Endothelial cell of umbilical vein (primary cell): Measurements from ENCODE around the gene POU3F1. TPM values are rescaled to one million over a fixed set of nuclear protein-coding genes. Genes with fewer than 3 reads are reported as not detected.

Experiments used
- BruUV-seq: library from RNA; stranded (reverse); fragments of 400-500 nt; replicated peaks from 2 replicates; lab custom pipeline; 2021; lab: Mats Ljungman, UMichigan
- CTCF ChIA-PET: fragments of 300-600, 350-600 bp; sonication (Branson Sonifier 250); formaldehyde crosslinking; loops from one replicate; lab custom pipeline; 2021; ENCODE audit warnings: antibody characterized with exemption, inconsistent platforms; lab: Charles Lee
- POLR2A ChIA-PET: fragments of 300-600, 350-600 bp; sonication (Branson Sonifier 250); formaldehyde crosslinking; loops from one replicate; lab custom pipeline; 2021; ENCODE audit warnings: antibody characterized with exemption, inconsistent platforms; lab: Charles Lee
- DNase-seq: peaks from one replicate; pipeline ENCODE4 v3.0.0-alpha.2; 2011; ENCODE audit warnings: low read depth, low spot score
- FAIRE-seq: peaks from 2 replicates; lab custom pipeline; 2011; peaks lifted over from hg19 to GRCh38; lab: Jason Lieb, UNC
- H2AFZ ChIP-seq: 2 replicates; pipeline ENCODE4 v1.6.0; 2012; ENCODE audit warnings: low read depth, low read length, control low read depth, inconsistent platforms
- H3K27ac ChIP-seq: 2 replicates; pipeline ENCODE4 v1.5.1; 2011; ENCODE audit warnings: low read depth, mild to moderate bottlenecking, control low read depth, low read length, moderate library complexity; ENCODE audit not compliant: insufficient read depth
- H3K27me3 ChIP-seq, 2 experiments: 2 replicates each; pipeline versions ENCODE4 v1.6.0 to v1.6.1; 2011; ENCODE audit warnings: low read length in 2 of 2, mixed read lengths in 1 of 2; ENCODE audit not compliant: control insufficient read depth in 2 of 2, insufficient read depth in 2 of 2
- H3K36me3 ChIP-seq, 2 experiments: 2 replicates in 1 of 2; 3 replicates in 1 of 2; pipeline ENCODE4 v1.5.1; 2011; ENCODE audit warnings: low read length in 2 of 2, mild to moderate bottlenecking in 1 of 2, moderate library complexity in 1 of 2; ENCODE audit not compliant: control insufficient read depth in 2 of 2, insufficient read depth in 2 of 2; ENCODE audit errors: extremely low read depth in 1 of 2
- H3K4me1 ChIP-seq: 3 replicates; pipeline ENCODE4 v1.5.1; 2011; ENCODE audit warnings: mild to moderate bottlenecking, low read length; ENCODE audit not compliant: control insufficient read depth, insufficient read depth; ENCODE audit errors: extremely low read depth
- H3K4me2 ChIP-seq: 2 replicates; pipeline ENCODE4 v1.6.1; 2011; ENCODE audit warnings: low read length, control low read depth, mixed read lengths; ENCODE audit not compliant: insufficient read depth
- H3K4me3 ChIP-seq, 3 experiments: fragments of 200-600 bp in 1 of 3; sonication (generic), shearing (Covaris generic) in 1 of 3; replicated peaks in 1 of 3; 2 replicates each; pipeline ENCODE4 v1.5.1; 2011 to 2016; ENCODE audit warnings: control low read depth in 3 of 3, low read length in 3 of 3, mild to moderate bottlenecking in 2 of 3, inconsistent platforms in 1 of 3, low read depth in 1 of 3, moderate library complexity in 1 of 3; ENCODE audit not compliant: insufficient read depth in 1 of 3
- H3K79me2 ChIP-seq: 2 replicates; pipeline ENCODE4 v1.6.0; 2012; ENCODE audit warnings: low read length, inconsistent platforms; ENCODE audit not compliant: control insufficient read depth, insufficient read depth
- H3K9ac ChIP-seq: replicated peaks from 2 replicates; pipeline ENCODE3; 2011; ENCODE audit warnings: low read length, control low read depth; ENCODE audit not compliant: insufficient read depth; ENCODE audit errors: extremely low read depth
- H3K9me1 ChIP-seq: replicated peaks from 3 replicates; pipeline ENCODE4 v1.6.0; 2011; ENCODE audit warnings: mild to moderate bottlenecking, low read length; ENCODE audit not compliant: control insufficient read depth, insufficient read depth; ENCODE audit errors: extremely low read depth
- H3K9me3 ChIP-seq: replicated peaks from 2 replicates; pipeline ENCODE4 v1.5.1; 2012; ENCODE audit warnings: low read length, inconsistent platforms; ENCODE audit not compliant: control insufficient read depth, insufficient read depth
- H4K20me1 ChIP-seq: replicated peaks from 2 replicates; pipeline ENCODE3; 2011; ENCODE audit warnings: mild to moderate bottlenecking, low read length; ENCODE audit not compliant: control insufficient read depth, insufficient read depth; ENCODE audit errors: extremely low read depth
- CTCF ChIP-seq, 2 donors: IDR thresholded peaks; 1 replicate in 1 of 2; 2 replicates in 1 of 2; pipeline ENCODE4 v1.5.1; 2011; ENCODE audit warnings: low read length in 2 of 2, mild to moderate bottlenecking in 2 of 2, moderate library complexity in 2 of 2, control low read depth in 1 of 2, inconsistent platforms in 1 of 2, low read depth in 1 of 2; ENCODE audit not compliant: insufficient read depth in 1 of 2; ENCODE audit errors: extremely low read depth in 1 of 2
- EZH2 ChIP-seq: IDR thresholded peaks from 2 replicates; pipeline ENCODE4 v1.6.1; 2012; ENCODE audit warnings: borderline replicate concordance, low read depth, mild to moderate bottlenecking, moderate library complexity, low read length, inconsistent platforms; ENCODE audit not compliant: severe bottlenecking
- FOS ChIP-seq: IDR thresholded peaks from 2 replicates; pipeline ENCODE4 v1.6.1; 2011; ENCODE audit warnings: mild to moderate bottlenecking, low read length, moderate library complexity, borderline replicate concordance; ENCODE audit not compliant: insufficient read depth
- GATA2 ChIP-seq: IDR thresholded peaks from 2 replicates; pipeline ENCODE4 v1.7.0; 2011; ENCODE audit warnings: low read depth, mild to moderate bottlenecking, moderate library complexity, mixed read lengths, low read length; ENCODE audit not compliant: insufficient read length, insufficient read depth
- JUN ChIP-seq: IDR thresholded peaks from 2 replicates; pipeline ENCODE4 v1.6.1; 2011; ENCODE audit warnings: borderline replicate concordance, low read depth; ENCODE audit not compliant: insufficient read length, insufficient read depth
- MAX ChIP-seq: IDR thresholded peaks from 2 replicates; pipeline ENCODE4 v1.6.1; 2011; ENCODE audit not compliant: insufficient read depth, insufficient read length
- MYC ChIP-seq: IDR thresholded peaks from one replicate; pipeline ENCODE4 v1.6.1; 2011; ENCODE audit warnings: mild to moderate bottlenecking, low read depth, low read length
- POLR2A ChIP-seq: IDR thresholded peaks from 2 replicates; pipeline ENCODE4 v1.6.1; 2012; ENCODE audit warnings: low read depth, mild to moderate bottlenecking, control low read depth, low read length
- POLR2AphosphoS5 ChIP-seq: IDR thresholded peaks from 2 replicates; pipeline ENCODE4 v1.6.1; 2012; ENCODE audit warnings: low read depth, mild to moderate bottlenecking, control low read depth, low read length, moderate library complexity; ENCODE audit not compliant: insufficient read depth
- dilution Hi-C: fragments of 300-500 bp; cut with MboI; formaldehyde crosslinking; loops from one replicate; pipeline ENCODE4 v1.15.0; 2019; ENCODE audit warnings: low sequenced_read_pairs; ENCODE audit not compliant: extremely low pct_ligation_motif_present
- intact Hi-C: fragments of 100-400 bp; cut with micrococcal nuclease; formaldehyde crosslinking; loops from one replicate; pipeline ENCODE4 v1.10.0; 2022
- polyA plus RNA-seq, 4 experiments: library from polyadenylated mRNA; depleted of rRNA in 3 of 4; stranded (reverse) in 3 of 4; unstranded in 1 of 4; fragments of >200 nt; gene quantifications; 2 replicates each; pipeline versions ENCODE4 v1.2.1 to v1.2.3, GENCODE V29; 2011 to 2012; ENCODE audit warnings: missing spikeins in 1 of 4
- total RNA-seq: library from RNA; stranded (reverse); gene quantifications from 2 replicates; pipeline ENCODE4 v1.2.3, GENCODE V29; 2021

Gene POU3F1
- total and polyA plus RNA-seq, 2 donors (not counting 3 experiments of a cell fraction or from before 2014, with no cell fraction given): not detected

GRCh38 chr1:38022810-38023209 lies 23.8 kb downstream of the POU3F1 start:
- Histone ChIP-seq H3K27ac (no peak overlapping the region), H3K9me3 (no peaks in the 10 kb centered on the region), H3K4me1 (peaks cover 20% of the 10 kb centered on the region), H3K27me3 (no peaks in the 10 kb centered on the region), H3K36me3 (peaks cover 20 to 32% of the 10 kb centered on the region in 2 experiments), H3K4me2 (no peak overlapping the region), H3K9me1 (no peaks in the 10 kb centered on the region), H3K9ac (no peak overlapping the region), H3K4me3 (no peak overlapping the region), H4K20me1 (peaks cover 2% of the 10 kb centered on the region), H2AFZ (no peak overlapping the region), H3K79me2 (peaks cover 7% of the 10 kb centered on the region)
- intact Hi-C loops (loop anchor here (10.0 kb wide), 1 partner anchor 482 kb away; no protein-coding TSS in a partner anchor), dilution Hi-C loops (no loop called here)
- no peak for TF ChIP-seq POLR2AphosphoS5
- TF ChIP-seq FOS: no peak
- no peak for TF ChIP-seq MAX
- TF ChIP-seq JUN: no peak
- no peak for TF ChIP-seq CTCF (IDR thresholded peaks at IDR 0.05; ENCODE audit: extremely low read depth in 1 of 2, insufficient read depth in 1 of 2, low read depth in 1 of 2, low read length in 2 of 2)
- TF ChIP-seq POLR2A: no peak
- TF ChIP-seq EZH2: no peak
- TF ChIP-seq MYC: no peak
- no peak for TF ChIP-seq GATA2
- BruUV-seq: no TSS peak
- FAIRE-seq (no peak), DNase-seq (no peak)
- POLR2A ChIA-PET: no interaction called here
- CTCF ChIA-PET: interaction anchor here (0.7 to 1.1 kb wide), 2 partner anchors 9 to 812 kb away, joined by 3 to 4 read pairs; no protein-coding TSS in a partner anchor
